ENCODE results near the gene GAB1. TPM values are rescaled to one million over a fixed set of nuclear protein-coding genes. Genes with fewer than 3 reads are reported as not detected.

GAB1 gene
- total and polyA plus RNA-seq, 4 experiments from 2014 or later = 0.26 to 0.78 TPM; not detected in 2

DNA sequence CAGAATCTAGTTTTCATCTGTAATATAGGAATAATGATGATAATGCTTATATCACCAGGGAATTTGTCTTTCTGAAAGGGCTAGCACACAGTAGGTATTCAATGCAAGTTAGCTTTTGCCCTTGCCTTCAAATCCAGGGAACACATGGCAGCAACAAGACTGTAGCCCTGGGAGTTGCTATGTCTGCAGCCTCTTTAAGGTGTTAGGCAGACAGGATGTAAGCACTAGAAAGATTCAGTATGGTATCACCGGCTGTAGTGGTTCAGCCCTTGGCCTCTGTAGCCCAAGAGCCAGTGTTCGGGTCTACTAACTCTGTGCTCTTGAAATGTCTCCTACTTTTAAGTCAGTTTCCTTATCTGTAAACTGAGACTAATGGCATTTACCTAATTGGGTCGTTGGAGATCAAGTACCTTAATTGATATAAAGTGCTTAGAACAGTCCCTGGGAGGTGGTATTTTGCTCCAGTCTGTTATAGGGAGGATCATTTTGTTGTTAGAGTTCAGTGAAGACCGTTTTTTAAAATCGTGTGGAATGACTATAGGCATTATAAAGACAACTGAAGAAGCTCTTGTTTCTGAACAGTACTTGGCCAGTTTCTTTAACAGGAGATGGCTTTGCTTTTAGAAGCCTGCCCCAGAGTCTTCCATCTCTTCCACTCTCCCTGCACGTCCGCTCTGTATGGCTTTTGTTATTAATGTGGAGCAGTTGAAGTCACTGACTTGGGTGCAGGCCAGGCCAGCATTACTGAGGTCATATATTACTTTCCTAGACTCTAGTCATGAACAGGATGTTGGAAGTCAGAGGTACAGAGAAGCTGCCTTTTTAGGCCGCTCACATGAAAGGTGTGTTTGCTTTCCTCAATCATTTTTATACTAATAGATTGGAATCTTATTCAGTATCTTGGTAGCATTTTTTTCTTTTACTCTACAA, 44.8 kb downstream of the GAB1 start:
- Mint-ChIP-seq H3K4me1 (no peaks in the 10 kb centered on the region), H3K27ac (no peak overlapping the region), H3K9me3 (no peaks in the 10 kb centered on the region), H3K36me3 (no peaks in the 10 kb centered on the region), H3K27me3 (peaks cover 0 to 4% of the 10 kb centered on the region in 2 donors), H3K4me3 (no peak overlapping the region)
- intact Hi-C loops (cut with micrococcal nuclease) = no loop called here
- Histone ChIP-seq H3K27ac (ENCODE audit: low read depth, low read length) (no peak overlapping the region), H3K27me3 (ENCODE audit: insufficient read depth, low read length) (no peaks in the 10 kb centered on the region), H3K9me3 (ENCODE audit: control insufficient read depth in 1 of 2, low read length in 2 of 2) (no peaks in the 10 kb centered on the region), H3K4me3 (ENCODE audit: low read length in 2 of 2) (no peak overlapping the region), H3K4me1 (ENCODE audit: insufficient read depth, low read length) (no peaks in the 10 kb centered on the region), H3K36me3 (ENCODE audit: insufficient read depth, low read length) (no peaks in the 10 kb centered on the region)
- DNase-seq = no peak
- CTCF ChIA-PET (ENCODE audit: partially characterized antibody) = interaction anchor here (1.1 kb wide), 1 partner anchor 20 kb away, joined by 4 read pairs; no protein-coding TSS in a partner anchor
- POLR2A ChIA-PET (ENCODE audit: partially characterized antibody) = no interaction called here

DNA sequence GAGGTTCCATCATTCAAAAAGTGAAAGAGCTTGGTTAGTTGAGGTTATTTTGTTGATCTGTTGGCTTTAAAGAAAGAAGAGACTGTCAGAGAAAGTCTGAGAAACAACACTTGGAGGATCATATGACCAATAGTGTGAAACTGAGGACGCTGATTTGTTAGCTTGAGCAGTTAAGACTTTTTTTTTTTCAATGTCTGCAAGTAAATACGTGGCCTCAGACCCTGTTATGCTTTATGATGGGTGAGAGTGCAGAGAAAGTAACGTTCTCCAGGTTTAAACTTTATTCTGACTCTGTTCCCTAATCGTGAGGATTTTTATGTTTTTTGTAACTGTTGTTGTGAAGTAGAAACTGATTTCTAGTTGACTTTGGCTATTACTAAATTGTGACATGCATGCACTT, 45.9 kb downstream of the GAB1 start:
- Mint-ChIP-seq H3K27ac (no peak overlapping the region), H3K27me3 (peaks cover 2 to 8% of the 10 kb centered on the region in 2 donors), H3K4me3 (peak overlapping the region in 1 of 8 donors; percentile 17), H3K4me1 (no peaks in the 10 kb centered on the region), H3K36me3 (no peaks in the 10 kb centered on the region), H3K9me3 (peaks cover 0 to 2% (median 0%) of the 10 kb centered on the region in 8 donors)
- no peak for DNase-seq
- H3K36me3 ChIP-seq (ENCODE audit: insufficient read depth, low read length) = no peaks in the 10 kb centered on the region
- H3K27ac ChIP-seq (ENCODE audit: low read depth, low read length) = no peak overlapping the region
- H3K9me3 ChIP-seq (ENCODE audit: control insufficient read depth in 1 of 2, low read length in 2 of 2) = no peaks in the 10 kb centered on the region
- ChIA-PET CTCF (ENCODE audit: partially characterized antibody) (interaction anchor here (1.1 kb wide), 1 partner anchor 19 kb away, joined by 4 read pairs; no protein-coding TSS in a partner anchor), POLR2A (ENCODE audit: partially characterized antibody) (no interaction called here)
- no peaks in the 10 kb centered on the region for H3K27me3 ChIP-seq (ENCODE audit: insufficient read depth, low read length)
- no peaks in the 10 kb centered on the region for H3K4me1 ChIP-seq (ENCODE audit: insufficient read depth, low read length)
- intact Hi-C loops (cut with micrococcal nuclease) = no loop called here
- H3K4me3 ChIP-seq (ENCODE audit: low read length in 2 of 2) = no peak overlapping the region

DNA sequence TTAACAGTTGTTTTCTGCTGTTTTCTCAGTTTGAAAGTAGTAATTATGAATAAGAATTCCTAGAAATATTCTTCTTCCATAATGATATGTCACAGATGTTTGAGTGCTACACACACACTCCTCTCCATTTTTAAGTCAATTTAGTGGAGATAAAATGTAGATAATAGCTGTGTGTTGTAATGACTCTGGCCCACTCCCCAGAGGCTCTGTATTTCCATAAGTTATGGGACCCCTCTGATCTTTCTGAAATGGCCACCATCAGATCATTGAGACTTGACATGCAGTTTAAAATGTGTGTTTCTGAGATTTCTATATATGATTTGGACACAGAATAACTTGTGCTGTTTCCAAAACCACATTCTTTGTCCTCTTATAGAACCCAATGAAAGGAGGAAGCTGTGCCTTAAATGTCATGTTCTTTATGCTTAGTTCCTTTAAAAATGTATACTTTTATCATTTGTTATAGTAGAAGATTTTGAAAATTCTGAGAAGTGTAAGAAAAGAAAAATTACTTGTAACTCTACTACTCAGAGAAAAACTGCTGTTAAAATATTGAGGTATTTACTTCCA, 46.4 kb downstream of the GAB1 start:
- intact Hi-C loops (cut with micrococcal nuclease) = no loop called here
- Mint-ChIP-seq H3K27ac (no peak overlapping the region), H3K9me3 (peaks cover 0 to 2% (median 0%) of the 10 kb centered on the region in 8 donors), H3K4me1 (no peaks in the 10 kb centered on the region), H3K36me3 (no peaks in the 10 kb centered on the region), H3K27me3 (peaks cover 6 to 8% of the 10 kb centered on the region in 2 donors), H3K4me3 (no peak overlapping the region)
- DNase-seq = no peak
- POLR2A ChIA-PET (ENCODE audit: partially characterized antibody) = no interaction called here
- H3K9me3 ChIP-seq (ENCODE audit: control insufficient read depth in 1 of 2, low read length in 2 of 2) = no peaks in the 10 kb centered on the region
- H3K27me3 ChIP-seq (ENCODE audit: insufficient read depth, low read length) = no peaks in the 10 kb centered on the region
- H3K27ac ChIP-seq (ENCODE audit: low read depth, low read length) = no peak overlapping the region
- H3K36me3 ChIP-seq (ENCODE audit: insufficient read depth, low read length) = no peaks in the 10 kb centered on the region
- CTCF ChIA-PET (ENCODE audit: partially characterized antibody) = no interaction called here
- no peak overlapping the region for H3K4me3 ChIP-seq (ENCODE audit: low read length in 2 of 2)
- H3K4me1 ChIP-seq (ENCODE audit: insufficient read depth, low read length) = no peaks in the 10 kb centered on the region

- H3K27me3 ChIP-seq (ENCODE audit: insufficient read depth, low read length) = no peaks in the 10 kb centered on the region
- peaks cover 0 to 2% (median 0%) of the 10 kb centered on the region in 8 donors for H3K9me3 Mint-ChIP-seq
- no peaks in the 10 kb centered on the region for H3K36me3 ChIP-seq (ENCODE audit: insufficient read depth, low read length)
- CTCF ChIA-PET (ENCODE audit: partially characterized antibody) = interaction anchor here (1.1 to 2.2 kb wide), 4 partner anchors 8 to 16 kb away, joined by 3 to 7 read pairs (median 4); no protein-coding TSS in a partner anchor
- POLR2A ChIA-PET (ENCODE audit: partially characterized antibody) = no interaction called here
- no peak for DNase-seq
- H3K27me3 Mint-ChIP-seq = peaks cover 7 to 8% of the 10 kb centered on the region in 2 donors
- H3K4me1 Mint-ChIP-seq = no peaks in the 10 kb centered on the region
- no peak overlapping the region for H3K27ac Mint-ChIP-seq
- no peak overlapping the region for H3K4me3 ChIP-seq (ENCODE audit: low read length in 2 of 2)
- no peak overlapping the region for H3K4me3 Mint-ChIP-seq
- no peaks in the 10 kb centered on the region for H3K36me3 Mint-ChIP-seq
- H3K4me1 ChIP-seq (ENCODE audit: insufficient read depth, low read length) = no peaks in the 10 kb centered on the region
- intact Hi-C loops (cut with micrococcal nuclease) = no loop called here
- no peak overlapping the region for H3K27ac ChIP-seq (ENCODE audit: low read depth, low read length)
- no peaks in the 10 kb centered on the region for H3K9me3 ChIP-seq (ENCODE audit: control insufficient read depth in 1 of 2, low read length in 2 of 2)
Observed at GRCh38 chr4:143384381-143384994, 47.8 kb downstream of the GAB1 start.

- intact Hi-C loops (cut with micrococcal nuclease) = no loop called here
- H3K27ac ChIP-seq (ENCODE audit: low read depth, low read length) = no peak overlapping the region
Observed at GRCh38 chr4:143386812-143387211, 50.1 kb downstream of the GAB1 start.

GRCh38 chr4:143389579-143390195, 53.0 kb downstream of the GAB1 start:
- ChIA-PET POLR2A (ENCODE audit: partially characterized antibody) (no interaction called here), CTCF (ENCODE audit: partially characterized antibody) (interaction anchor here (1.0 to 1.9 kb wide), 2 partner anchors 9 to 11 kb away, joined by 4 to 5 read pairs; no protein-coding TSS in a partner anchor)
- Histone ChIP-seq H3K4me1 (ENCODE audit: insufficient read depth, low read length) (no peaks in the 10 kb centered on the region), H3K4me3 (ENCODE audit: low read length in 2 of 2) (no peak overlapping the region), H3K9me3 (ENCODE audit: control insufficient read depth in 1 of 2, low read length in 2 of 2) (no peaks in the 10 kb centered on the region), H3K27me3 (ENCODE audit: insufficient read depth, low read length) (no peaks in the 10 kb centered on the region), H3K36me3 (ENCODE audit: insufficient read depth, low read length) (no peaks in the 10 kb centered on the region), H3K27ac (ENCODE audit: low read depth, low read length) (no peak overlapping the region)
- Mint-ChIP-seq H3K27me3 (peaks cover 9 to 16% of the 10 kb centered on the region in 2 donors), H3K36me3 (no peaks in the 10 kb centered on the region), H3K9me3 (peaks cover 0 to 2% (median 0%) of the 10 kb centered on the region in 8 donors), H3K27ac (no peak overlapping the region), H3K4me1 (no peaks in the 10 kb centered on the region), H3K4me3 (no peak overlapping the region)
- intact Hi-C loops (cut with micrococcal nuclease) = no loop called here
- no peak for DNase-seq

More at GRCh38 chr4:143386812-143387211, 50.1 kb downstream of the GAB1 start:
- H3K36me3 ChIP-seq (ENCODE audit: insufficient read depth, low read length) = no peaks in the 10 kb centered on the region
- H3K27me3 ChIP-seq (ENCODE audit: insufficient read depth, low read length) = no peaks in the 10 kb centered on the region
- Mint-ChIP-seq H3K4me3 (no peak overlapping the region), H3K27me3 (peaks cover 8 to 14% of the 10 kb centered on the region in 2 donors), H3K27ac (no peak overlapping the region), H3K9me3 (peaks cover 0 to 2% (median 0%) of the 10 kb centered on the region in 8 donors), H3K4me1 (no peaks in the 10 kb centered on the region), H3K36me3 (no peaks in the 10 kb centered on the region)
- no peak overlapping the region for H3K4me3 ChIP-seq (ENCODE audit: low read length in 2 of 2)
- H3K4me1 ChIP-seq (ENCODE audit: insufficient read depth, low read length) = no peaks in the 10 kb centered on the region
- CTCF ChIA-PET (ENCODE audit: partially characterized antibody) = no interaction called here
- no peaks in the 10 kb centered on the region for H3K9me3 ChIP-seq (ENCODE audit: control insufficient read depth in 1 of 2, low read length in 2 of 2)
- POLR2A ChIA-PET (ENCODE audit: partially characterized antibody) = no interaction called here
- DNase-seq = no peak

- ChIA-PET CTCF (ENCODE audit: partially characterized antibody) (interaction anchor here (1.9 kb wide), 1 partner anchor 8 kb away, joined by 5 read pairs; no protein-coding TSS in a partner anchor), POLR2A (ENCODE audit: partially characterized antibody) (no interaction called here)
- H3K27ac ChIP-seq (ENCODE audit: low read depth, low read length) = no peak overlapping the region
- Mint-ChIP-seq H3K27me3 (peaks cover 6 to 20% of the 10 kb centered on the region in 2 donors), H3K36me3 (no peaks in the 10 kb centered on the region), H3K4me3 (no peak overlapping the region), H3K4me1 (no peaks in the 10 kb centered on the region), H3K27ac (no peak overlapping the region), H3K9me3 (peaks cover 0 to 2% (median 0%) of the 10 kb centered on the region in 8 donors)
- H3K4me1 ChIP-seq (ENCODE audit: insufficient read depth, low read length) = no peaks in the 10 kb centered on the region
- DNase-seq = no peak
- H3K36me3 ChIP-seq (ENCODE audit: insufficient read depth, low read length) = no peaks in the 10 kb centered on the region
- intact Hi-C loops (cut with micrococcal nuclease) = no loop called here
- H3K4me3 ChIP-seq (ENCODE audit: low read length in 2 of 2) = no peak overlapping the region
- H3K9me3 ChIP-seq (ENCODE audit: control insufficient read depth in 1 of 2, low read length in 2 of 2) = no peaks in the 10 kb centered on the region
- H3K27me3 ChIP-seq (ENCODE audit: insufficient read depth, low read length) = no peaks in the 10 kb centered on the region
Observed at GRCh38 chr4:143390764-143391163, 54.1 kb downstream of the GAB1 start.
